Measurements from ENCODE around the gene MTMR11.

The MTMR11 gene

GRCh38 chr1:149879556-149879955 lies 57.1 kb downstream of the MTMR11 start:
- ATAC-seq (ENCODE audit: low read depth) = no peak
- no peaks in the 10 kb centered on the region for H3K27me3 Mint-ChIP-seq
- H3K4me1 Mint-ChIP-seq = peaks cover 4% of the 10 kb centered on the region
- no peak overlapping the region for H3K4me3 Mint-ChIP-seq
- H3K9me3 Mint-ChIP-seq = no peaks in the 10 kb centered on the region
- DNase-seq (ENCODE audit: low spot score in 2 of 2) = no peak
- no peaks in the 10 kb centered on the region for H3K36me3 Mint-ChIP-seq
- no peak overlapping the region for H3K27ac Mint-ChIP-seq

Measured in memory B cell (primary cell).